SH-SY5Y (cell line): ENCODE data around the gene MLLT6.

Experiments
- GATA2 ChIP-seq: IDR thresholded peaks from 2 replicates; pipeline ENCODE4 v1.6.1; 2011; ENCODE audit warnings: mild to moderate bottlenecking, low read depth, low read length
- GATA3 ChIP-seq: IDR thresholded peaks from 2 replicates; pipeline ENCODE4 v1.6.1; 2011; ENCODE audit warnings: low read depth, mild to moderate bottlenecking, low read length, moderate library complexity

MLLT6 gene

DNA sequence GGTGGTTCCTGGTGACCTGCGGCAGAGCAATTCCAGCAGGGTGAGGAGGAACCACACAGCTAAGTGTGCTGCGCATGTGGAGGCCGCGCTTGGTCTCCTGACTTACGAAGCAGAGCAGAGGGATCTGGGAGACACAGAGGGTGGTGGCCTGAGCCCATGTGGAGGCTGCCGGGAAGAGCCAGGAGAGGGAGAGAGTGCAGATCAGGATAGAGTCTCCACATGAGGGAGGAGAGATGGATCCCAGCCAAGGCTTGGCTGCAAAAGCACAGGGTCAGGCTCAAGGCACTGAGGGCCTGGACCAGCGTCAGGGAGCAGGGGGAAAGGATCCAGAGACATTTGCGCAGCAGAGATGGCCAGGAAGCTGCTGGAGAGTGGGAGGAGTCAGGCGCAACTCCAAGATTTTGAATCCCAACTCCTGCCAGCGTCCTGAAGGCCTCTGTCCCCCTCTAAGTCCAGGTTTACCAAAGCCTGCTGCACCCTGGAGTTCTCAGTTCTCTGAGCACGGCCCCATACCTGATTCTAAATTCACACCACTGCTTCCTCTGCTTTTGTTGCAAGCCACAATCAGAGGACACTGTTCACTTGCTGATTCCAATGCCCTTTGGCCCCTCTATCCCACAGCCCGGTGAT lies 11.3 kb upstream of the MLLT6 start:
- no peak for TF ChIP-seq GATA2
- no peak for TF ChIP-seq GATA3

DNA sequence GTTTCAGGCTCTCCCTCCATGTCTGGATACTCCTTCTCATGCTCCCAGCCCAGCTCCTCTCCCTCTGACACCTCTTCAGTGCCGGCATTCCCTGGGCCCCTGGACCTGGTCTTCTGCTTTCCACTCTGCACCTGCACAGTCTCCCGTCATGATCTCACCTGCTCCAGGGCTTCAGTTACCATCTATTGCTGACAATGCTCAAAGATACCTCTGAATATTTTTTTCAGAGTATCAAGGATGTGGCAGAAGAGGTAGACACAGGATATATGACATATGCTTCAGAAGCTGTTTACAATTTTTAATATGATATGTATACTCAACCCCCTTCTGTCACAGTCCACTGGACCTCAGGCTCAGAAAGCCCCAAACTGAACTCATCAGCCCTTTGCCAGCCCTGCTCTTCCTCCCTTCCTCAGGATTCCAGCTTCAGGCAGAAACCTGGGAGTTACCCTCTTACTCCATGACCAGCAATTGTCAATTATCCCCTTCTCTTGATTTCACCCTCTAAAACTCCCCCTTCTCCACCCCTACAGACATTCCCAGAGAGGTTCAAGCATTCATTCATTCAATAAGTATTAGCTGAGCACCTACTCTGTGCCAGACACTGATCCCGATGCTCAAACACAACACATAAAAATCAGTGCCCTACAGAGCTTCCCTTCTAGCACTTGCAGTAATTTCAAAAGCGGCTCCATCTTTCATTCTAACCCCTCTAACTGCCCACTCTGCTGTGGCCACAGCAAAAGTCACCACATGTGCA lies 7.8 kb upstream of the MLLT6 start:
- TF ChIP-seq GATA3, result no peak
- TF ChIP-seq GATA2, result no peak

DNA sequence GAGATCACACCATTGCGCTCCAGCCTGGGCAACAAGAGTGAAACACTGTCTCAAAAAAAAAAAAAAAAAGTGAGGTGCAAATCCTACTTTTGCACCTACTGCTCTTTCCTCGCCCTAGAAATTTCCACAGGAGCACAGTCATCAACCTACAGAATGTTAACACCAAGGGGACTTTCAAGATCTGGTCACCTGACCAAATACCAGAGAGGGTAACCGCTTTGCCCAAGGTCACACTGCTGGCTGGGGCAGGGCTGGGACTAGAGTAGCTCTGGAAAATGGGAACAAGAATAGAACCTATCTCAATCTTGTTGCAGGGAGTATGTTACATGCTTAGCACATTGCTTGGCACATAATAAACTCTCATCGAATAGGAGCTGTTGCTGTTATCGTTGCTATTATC lies 6.3 kb upstream of the MLLT6 start:
- TF ChIP-seq GATA2 (no peak), GATA3 (no peak)

DNA sequence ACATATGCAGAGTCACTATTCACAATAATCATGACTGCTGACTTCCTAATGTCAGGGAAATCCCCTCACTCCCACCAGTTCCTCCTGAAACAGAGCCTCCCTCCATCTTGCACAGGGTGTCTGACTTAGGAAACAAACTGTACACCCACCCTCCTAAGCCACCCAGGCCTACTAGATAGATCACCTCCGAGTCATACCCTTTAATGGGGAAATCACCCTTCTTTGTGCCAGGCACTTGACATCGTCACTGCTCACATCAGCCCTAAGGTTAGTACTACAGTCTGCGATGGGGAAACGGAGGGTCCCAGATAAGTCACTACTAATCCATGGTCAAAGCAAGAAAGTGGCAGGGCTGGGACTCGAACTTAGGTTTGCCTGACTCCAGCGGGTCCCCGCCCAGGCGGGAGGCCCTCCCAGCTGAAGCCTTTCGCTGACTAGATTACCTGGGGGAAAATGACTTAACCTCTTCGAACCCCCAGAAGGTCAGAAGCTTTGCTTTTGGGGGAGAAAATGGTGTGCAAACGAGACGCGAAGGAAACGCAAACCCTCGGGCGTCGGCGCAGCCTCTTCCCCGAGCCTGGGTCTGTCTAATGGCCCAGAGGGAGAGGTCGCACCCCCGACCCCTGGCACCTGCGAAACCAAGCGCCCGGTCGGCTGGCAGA lies 3.4 kb upstream of the MLLT6 start:
- TF ChIP-seq GATA3, result no peak
- TF ChIP-seq GATA2, result no peak

DNA sequence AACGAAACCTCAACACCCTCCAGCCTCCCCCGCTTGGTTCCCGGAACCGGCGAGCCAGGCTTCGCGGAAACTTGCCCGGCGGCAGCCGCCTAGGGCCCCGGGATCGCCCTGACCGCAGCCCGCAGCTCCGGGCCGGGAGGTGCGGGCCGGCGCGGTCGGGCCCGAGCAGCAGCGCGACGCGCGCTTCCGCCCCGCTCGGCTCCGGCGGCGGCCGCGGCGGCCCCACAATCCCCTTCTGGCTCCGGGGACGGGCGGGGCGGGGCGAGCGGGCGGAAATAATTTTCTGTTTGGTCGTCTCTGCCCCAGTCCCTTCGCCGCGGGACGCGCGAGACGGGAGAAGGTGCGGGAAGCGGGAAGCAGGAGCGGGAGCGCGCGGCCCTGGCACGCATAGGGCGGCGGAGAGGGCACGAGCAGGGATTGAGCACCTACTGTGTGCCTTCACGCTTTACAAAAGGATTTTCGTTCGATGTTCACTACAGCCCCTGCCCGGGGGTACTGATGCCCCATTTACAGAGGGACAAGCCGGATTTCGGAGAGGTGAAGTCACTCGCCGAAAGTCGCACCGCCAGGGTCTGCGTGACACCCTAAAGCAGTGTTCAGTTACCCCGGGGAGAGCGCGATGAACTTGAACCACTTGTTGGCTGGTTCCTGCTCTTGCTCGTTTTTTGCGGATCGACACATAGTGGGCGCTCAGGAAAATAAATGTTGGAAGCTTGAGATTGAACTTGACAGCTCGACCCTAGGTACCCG lies 2.7 kb upstream of the MLLT6 start:
- no peak for TF ChIP-seq GATA2

DNA sequence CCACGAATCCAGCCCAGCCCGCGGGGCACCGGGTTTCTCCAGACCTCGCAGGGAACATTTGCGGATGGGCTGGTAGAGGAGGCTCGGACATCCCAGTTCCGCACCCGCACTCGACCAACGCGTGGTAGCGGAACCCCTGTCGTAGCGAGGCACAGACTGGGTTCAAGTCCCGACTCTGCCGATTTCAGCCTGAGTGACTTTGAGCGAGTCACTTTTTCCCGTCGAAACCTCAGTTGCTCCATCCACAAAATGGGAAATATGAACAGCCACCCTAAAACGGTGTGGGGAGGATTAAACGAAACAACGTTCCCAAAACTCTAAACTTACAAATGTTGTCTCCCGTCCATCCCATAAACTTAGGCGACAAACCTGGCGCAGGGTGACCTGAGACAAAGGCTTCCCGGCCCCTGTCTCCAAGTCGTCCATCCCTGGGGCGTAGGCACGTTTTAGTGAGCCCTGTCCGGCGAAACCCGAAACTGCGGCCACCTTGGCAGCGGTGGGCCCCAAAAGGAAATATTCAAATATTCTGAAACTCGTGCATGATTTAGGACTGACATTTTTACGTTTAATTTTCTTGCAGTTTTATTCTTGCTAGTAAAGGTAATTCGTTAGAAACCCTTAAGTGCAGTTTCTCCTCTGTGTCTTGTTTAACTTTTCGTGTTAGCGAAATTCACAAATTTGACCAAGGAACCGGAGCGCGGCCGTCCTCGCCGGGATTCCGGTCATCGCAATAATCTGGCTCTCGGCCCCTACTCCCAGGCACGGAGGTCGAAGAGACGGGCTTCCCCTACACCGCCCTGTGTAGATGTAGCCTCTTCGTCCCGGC lies 1.9 kb upstream of the MLLT6 start:
- TF ChIP-seq GATA2 (no peak), GATA3 (no peak)

DNA sequence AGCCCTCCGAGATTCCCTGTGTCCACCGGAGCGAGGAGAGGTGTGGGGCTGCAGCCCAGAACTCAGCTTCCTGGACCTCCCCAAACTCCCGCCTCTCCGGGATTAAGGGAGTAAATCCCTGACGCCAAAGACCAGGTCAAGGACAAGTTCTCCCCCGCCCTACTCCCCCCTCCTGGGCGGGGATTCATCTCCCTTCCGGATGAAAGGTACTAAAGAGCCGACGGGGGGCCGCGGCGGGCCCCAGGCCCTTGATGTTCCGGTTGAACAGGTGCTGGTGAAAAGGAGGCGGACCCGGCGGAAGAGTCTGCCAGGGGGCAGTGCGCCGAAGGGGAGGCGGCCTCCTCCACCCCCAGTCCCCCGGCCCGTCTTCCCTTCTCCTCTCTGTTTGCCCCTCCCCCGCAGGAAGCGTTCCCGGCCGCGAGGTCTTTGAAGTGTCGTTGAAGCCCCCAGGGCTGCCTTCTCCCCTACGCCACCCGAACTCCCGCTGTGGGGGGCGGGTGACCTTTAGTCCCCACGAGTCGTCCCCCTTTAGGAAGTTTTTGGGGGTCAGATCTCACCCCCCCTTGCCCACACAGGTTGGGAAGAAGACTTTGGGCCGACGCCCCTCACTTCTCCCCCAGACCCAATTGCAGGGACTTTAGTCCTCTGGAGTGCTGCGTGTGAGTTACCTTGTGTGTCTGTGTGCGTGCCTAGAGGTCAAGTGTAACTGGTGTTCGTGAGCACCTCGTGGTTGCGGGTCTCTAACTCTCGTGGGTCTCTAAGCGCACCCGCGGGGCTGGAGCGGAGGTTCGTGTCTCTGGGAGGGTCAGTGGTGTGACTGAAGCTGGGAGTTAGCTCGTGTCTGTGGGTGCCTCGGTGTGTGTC lies 1.1 kb upstream of the MLLT6 start:
- no peak for TF ChIP-seq GATA3
- no peak for TF ChIP-seq GATA2

DNA sequence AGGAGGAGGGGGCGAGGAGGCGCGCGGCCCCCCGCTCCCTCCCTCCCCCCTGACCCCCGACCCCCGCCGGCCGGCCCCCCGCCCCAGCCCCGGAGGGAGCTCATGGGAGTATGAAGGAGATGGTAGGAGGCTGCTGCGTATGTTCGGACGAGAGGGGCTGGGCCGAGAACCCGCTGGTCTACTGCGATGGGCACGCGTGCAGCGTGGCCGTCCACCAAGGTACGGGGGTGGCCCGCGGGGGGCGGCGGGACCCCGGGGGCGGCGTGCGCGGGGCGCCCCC lies 390 bp downstream of the MLLT6 start:
- TF ChIP-seq GATA3 (no peak), GATA2 (no peak)

DNA sequence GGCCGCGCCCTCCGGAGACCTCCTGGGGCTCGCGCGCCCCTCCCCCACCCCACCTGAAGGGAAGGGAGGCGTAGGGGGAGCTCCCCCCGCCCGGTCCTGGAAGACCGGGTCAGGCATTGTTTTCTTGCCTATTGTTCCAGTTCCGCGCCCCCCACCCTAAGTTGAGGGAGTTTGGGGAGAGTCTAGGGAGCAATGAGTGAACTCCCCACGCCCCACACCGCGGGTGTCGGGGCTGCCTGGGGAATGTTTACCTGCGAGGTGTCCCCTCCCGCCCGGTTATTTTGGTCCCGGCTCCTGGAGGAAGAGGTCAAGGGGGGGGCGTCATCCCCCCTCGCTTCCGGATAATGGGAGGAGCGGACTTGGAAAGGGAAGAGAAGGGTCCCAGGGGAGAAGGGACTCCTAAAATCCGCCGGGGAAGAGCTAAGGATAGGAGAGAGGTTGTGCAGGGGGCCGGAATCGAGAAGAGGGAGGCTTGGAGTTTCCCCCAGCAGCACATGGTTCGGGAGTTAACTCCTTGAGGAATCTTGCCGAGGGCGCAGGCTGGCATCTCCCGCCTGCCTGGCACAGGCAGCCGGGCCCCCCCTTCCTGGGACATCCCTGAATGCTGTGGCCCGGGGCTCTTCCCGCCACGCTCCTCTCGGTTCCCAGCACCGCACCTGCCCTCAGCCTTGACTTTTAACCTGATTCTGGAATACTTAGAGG lies 881 bp downstream of the MLLT6 start:
- no peak for TF ChIP-seq GATA3
- TF ChIP-seq GATA2, result 0 out of 2 replicates have a peak, but pooled peaks have one; percentile 12

DNA sequence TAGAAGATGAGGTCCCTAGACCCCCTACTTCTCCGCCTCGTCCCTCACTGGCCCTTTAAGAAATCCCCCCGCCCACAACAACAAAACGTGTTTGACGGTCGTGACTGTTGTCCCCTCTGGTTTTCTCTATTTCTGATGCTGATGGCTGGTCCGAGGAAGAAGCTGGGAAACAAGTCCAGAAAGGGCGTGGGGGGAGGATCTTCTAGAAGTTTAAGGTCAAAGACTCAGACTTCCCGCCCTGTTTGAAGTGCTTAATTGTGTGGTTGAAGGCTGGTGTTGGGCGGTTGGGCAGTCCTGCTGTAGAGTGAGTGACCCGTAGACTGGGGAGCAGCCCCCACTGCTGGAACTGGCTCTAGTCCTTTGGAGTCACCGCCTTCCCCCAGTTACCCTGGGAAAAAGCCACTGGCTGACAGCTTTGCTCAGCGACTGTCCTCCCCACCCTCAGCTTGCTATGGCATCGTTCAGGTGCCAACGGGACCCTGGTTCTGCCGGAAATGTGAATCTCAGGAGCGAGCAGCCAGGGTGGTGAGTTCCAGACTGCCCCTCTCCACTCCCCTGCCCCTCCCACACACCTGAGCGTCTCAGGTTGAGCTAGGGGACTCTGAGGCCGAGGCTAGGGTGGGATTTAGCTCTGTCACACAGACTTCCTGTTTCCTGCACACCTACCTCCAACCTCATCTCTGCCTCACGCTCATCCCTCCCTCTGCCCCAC lies 1.6 kb downstream of the MLLT6 start:
- TF ChIP-seq GATA3, result no peak
- no peak for TF ChIP-seq GATA2

DNA sequence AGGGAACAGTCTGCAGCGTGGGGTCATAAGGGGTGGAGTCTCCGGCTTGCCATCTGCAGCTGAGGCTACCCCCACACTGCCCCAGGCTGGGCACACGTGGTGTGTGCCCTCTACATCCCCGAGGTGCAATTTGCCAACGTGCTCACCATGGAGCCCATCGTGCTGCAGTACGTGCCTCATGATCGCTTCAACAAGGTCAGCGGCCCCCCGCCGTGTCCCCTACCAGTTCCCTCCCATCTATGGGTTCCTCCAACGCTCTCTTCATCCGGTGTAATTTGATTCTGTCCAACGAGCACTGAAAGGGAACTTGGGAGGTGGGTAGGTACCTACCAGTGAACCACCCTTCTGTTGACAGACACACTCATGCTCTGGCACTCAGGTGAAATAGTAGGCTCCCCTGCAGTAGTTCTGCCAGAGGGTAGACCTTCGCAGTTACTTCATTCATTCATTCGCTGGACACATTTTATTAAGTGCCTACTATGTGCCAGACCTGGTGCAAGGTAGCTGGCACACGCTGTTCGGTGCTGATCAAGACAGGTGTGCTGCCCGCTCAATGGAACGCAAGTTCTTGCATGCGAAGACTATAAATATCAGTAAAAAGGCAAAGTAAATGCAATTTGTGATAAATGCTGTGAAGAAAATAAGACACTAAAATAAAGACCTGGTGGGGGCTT lies 2.7 kb downstream of the MLLT6 start:
- TF ChIP-seq GATA3 (no peak), GATA2 (no peak)
